ENCODE results near the gene VSIG4.

DNA sequence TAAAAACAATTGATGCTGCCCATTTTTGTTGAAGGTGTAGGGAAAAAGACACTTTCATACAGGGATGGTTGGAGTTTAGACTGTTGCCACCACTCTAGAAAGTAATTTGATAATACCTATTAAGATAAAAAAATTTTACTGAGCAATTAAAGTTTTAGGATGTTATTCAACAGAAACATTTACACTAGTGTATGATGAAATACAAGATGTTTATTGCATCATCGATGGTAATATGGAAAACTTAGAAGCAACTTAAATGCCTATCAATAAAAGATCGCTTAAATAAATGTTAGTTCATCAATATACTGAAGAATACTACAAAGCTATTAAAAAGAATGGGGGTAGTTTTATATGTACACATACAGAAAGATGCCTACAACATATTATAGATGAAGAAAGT, 9.2 kb upstream of the VSIG4 start:
- TF ChIP-seq PAX5 (IDR thresholded peaks at IDR 0.05; ENCODE audit: insufficient read depth, low read length, severe bottlenecking) (no peak), POLR2A (IDR thresholded peaks at IDR 0.05; ENCODE audit: low read depth, low read length) (no peak), POLR2AphosphoS5 (IDR thresholded peaks at IDR 0.05; ENCODE audit: low read depth, low read length) (no peak), SPI1 (IDR thresholded peaks at IDR 0.05; ENCODE audit: low read depth, low read length) (no peak), TAF1 (IDR thresholded peaks at IDR 0.05; ENCODE audit: low read depth, low read length) (no peak)

Data from GM12891 (cell line).